Peyer's patch (tissue), 4 donors: ENCODE measurements around the gene MAP3K10.

Experiments
- POLR2A ChIP-seq, 2 donors: fragments of 450-650 bp; IDR thresholded peaks; one replicate each; pipeline ENCODE4 v1.5.1; 2017; ENCODE audit warnings: antibody characterized with exemption in 2 of 2, mild to moderate bottlenecking in 2 of 2, moderate library complexity in 2 of 2
- TF ChIP-seq, protein P1 (sequence below), 6 experiments: fragments of 450-650 bp in 4 of 6; fragments of 200-600 bp in 2 of 6; sonication (generic) in 1 of 6; IDR thresholded peaks; one replicate each; pipeline ENCODE4 v1.5.1; 2017 to 2019; ENCODE audit warnings: antibody characterized with exemption in 6 of 6, mild to moderate bottlenecking in 3 of 6, moderate library complexity in 1 of 6

GRCh38 chr19:40144947-40145748 is 46.1 kb upstream of the MAP3K10 start:
- TF ChIP-seq, protein P1, sequence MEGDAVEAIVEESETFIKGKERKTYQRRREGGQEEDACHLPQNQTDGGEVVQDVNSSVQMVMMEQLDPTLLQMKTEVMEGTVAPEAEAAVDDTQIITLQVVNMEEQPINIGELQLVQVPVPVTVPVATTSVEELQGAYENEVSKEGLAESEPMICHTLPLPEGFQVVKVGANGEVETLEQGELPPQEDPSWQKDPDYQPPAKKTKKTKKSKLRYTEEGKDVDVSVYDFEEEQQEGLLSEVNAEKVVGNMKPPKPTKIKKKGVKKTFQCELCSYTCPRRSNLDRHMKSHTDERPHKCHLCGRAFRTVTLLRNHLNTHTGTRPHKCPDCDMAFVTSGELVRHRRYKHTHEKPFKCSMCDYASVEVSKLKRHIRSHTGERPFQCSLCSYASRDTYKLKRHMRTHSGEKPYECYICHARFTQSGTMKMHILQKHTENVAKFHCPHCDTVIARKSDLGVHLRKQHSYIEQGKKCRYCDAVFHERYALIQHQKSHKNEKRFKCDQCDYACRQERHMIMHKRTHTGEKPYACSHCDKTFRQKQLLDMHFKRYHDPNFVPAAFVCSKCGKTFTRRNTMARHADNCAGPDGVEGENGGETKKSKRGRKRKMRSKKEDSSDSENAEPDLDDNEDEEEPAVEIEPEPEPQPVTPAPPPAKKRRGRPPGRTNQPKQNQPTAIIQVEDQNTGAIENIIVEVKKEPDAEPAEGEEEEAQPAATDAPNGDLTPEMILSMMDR (IDR thresholded peaks at IDR 0.05) = no peak
- TF ChIP-seq POLR2A (IDR thresholded peaks at IDR 0.05) = no peak
